Smooth muscle cell (in vitro differentiated cells): ENCODE results near the gene SLC22A17. TPM values are rescaled to one million over a fixed set of nuclear protein-coding genes. Genes with fewer than 3 reads are reported as not detected.

ENCODE experiments used
- DNase-seq: peaks from one replicate; lab custom pipeline; 2025; ENCODE audit not compliant: unreplicated experiment; lab: John Stamatoyannopoulos, UW
- H2AFZ ChIP-seq: fragments of 200-600 bp; sonication (generic); 2 replicates; pipeline ENCODE4 v1.6.0; 2016; ENCODE audit warnings: antibody characterized with exemption, low read depth, mild to moderate bottlenecking
- H3F3A ChIP-seq: fragments of 200-600 bp; sonication (generic); 2 replicates; pipeline ENCODE4 v1.6.0; 2017; ENCODE audit warnings: antibody characterized with exemption, low read depth
- H3K27ac ChIP-seq: fragments of 200-600 bp; sonication (generic); 2 replicates; pipeline ENCODE4 v1.5.1; 2016; ENCODE audit warnings: low read depth, mild to moderate bottlenecking
- H3K27me3 ChIP-seq: fragments of 200-600 bp; sonication (generic); 2 replicates; pipeline ENCODE4 v1.6.1; 2016; ENCODE audit warnings: low read depth, mild to moderate bottlenecking
- H3K36me3 ChIP-seq: fragments of 200-600 bp; sonication (generic); 2 replicates; pipeline ENCODE4 v1.5.1; 2016; ENCODE audit warnings: low read depth
- H3K4me1 ChIP-seq: fragments of 200-600 bp; sonication (generic); 2 replicates; pipeline ENCODE4 v1.5.1; 2016; ENCODE audit warnings: low read depth
- H3K4me2 ChIP-seq: fragments of 200-600 bp; sonication (generic); 2 replicates; pipeline ENCODE4 v1.6.0; 2016; ENCODE audit warnings: mild to moderate bottlenecking
- H3K4me3 ChIP-seq: fragments of 200-600 bp; sonication (generic); 2 replicates; pipeline ENCODE4 v1.5.1; 2016; ENCODE audit warnings: mild to moderate bottlenecking
- H3K79me2 ChIP-seq: fragments of 200-600 bp; sonication (generic); 2 replicates; pipeline ENCODE4 v1.6.0; 2016; ENCODE audit warnings: low read depth, mild to moderate bottlenecking
- H3K9ac ChIP-seq: fragments of 200-600 bp; sonication (generic); 2 replicates; pipeline ENCODE4 v1.6.0; 2016; ENCODE audit warnings: low read depth
- H3K9me3 ChIP-seq: fragments of 200-600 bp; sonication (generic); replicated peaks from 2 replicates; pipeline ENCODE4 v1.5.1; 2016; ENCODE audit warnings: low read depth
- H4K20me1 ChIP-seq: fragments of 200-600 bp; sonication (generic); 2 replicates; pipeline ENCODE4 v1.6.0; 2016; ENCODE audit warnings: low read depth
- CTCF ChIP-seq: fragments of 200-600 bp; sonication (generic); IDR thresholded peaks from 2 replicates; pipeline ENCODE4 v1.5.1; 2017; ENCODE audit warnings: borderline replicate concordance, mild to moderate bottlenecking, antibody characterized with exemption; ENCODE audit not compliant: insufficient read depth, poor library complexity, severe bottlenecking
- WGBS: methylation state at CpG from one replicate; pipeline ENCODE4 v1.1.7; 2016; ENCODE audit warnings: low lambda C conversion rate; 5-methylcytosine and 5-hydroxymethylcytosine counted together
- polyA plus RNA-seq: library from polyadenylated mRNA; unstranded; fragments of >200 nt; fragmentation: Nextera tagmentation; extraction: Ambion mirVana; gene quantifications from 2 replicates; pipeline ENCODE4 v1.2.1, GENCODE V29; 2016
- total RNA-seq: library from RNA; depleted of rRNA; stranded (reverse); fragments of >200 nt; gene quantifications from 2 replicates; pipeline ENCODE4 v1.2.3, GENCODE V29; 2014

The SLC22A17 gene
- total and polyA plus RNA-seq, 2 experiments from 2014 or later = 81.0 to 127 TPM

GRCh38 chr14:23355871-23356435, 3.3 kb upstream of the SLC22A17 start:
- H3K9me3 ChIP-seq = no peaks in the 10 kb centered on the region
- peaks cover 3% of the 10 kb centered on the region for H3K79me2 ChIP-seq
- H3K9ac ChIP-seq = no peak overlapping the region
- H3F3A ChIP-seq = peaks cover 43% of the 10 kb centered on the region
- peak overlapping the region; percentile 12 for H3K27ac ChIP-seq
- TF ChIP-seq CTCF = no peak
- H2AFZ ChIP-seq = no peak overlapping the region
- H3K4me2 ChIP-seq = no peak overlapping the region
- no peak for DNase-seq
- no peak overlapping the region for H3K4me3 ChIP-seq
- peaks cover 21% of the 10 kb centered on the region for H4K20me1 ChIP-seq
- peaks cover 4% of the 10 kb centered on the region for H3K4me1 ChIP-seq
- H3K36me3 ChIP-seq = no peaks in the 10 kb centered on the region
- 98% methylated on average over 6 of the region's 6 CpGs for WGBS
- no peaks in the 10 kb centered on the region for H3K27me3 ChIP-seq

- no peaks in the 10 kb centered on the region for H3K27me3 ChIP-seq
- H3K4me1 ChIP-seq = peaks cover 4% of the 10 kb centered on the region
- TF ChIP-seq CTCF = no peak
- 84% methylated on average over 6 of the region's 6 CpGs for WGBS
- H3K4me2 ChIP-seq = no peak overlapping the region
- peaks cover 11% of the 10 kb centered on the region for H4K20me1 ChIP-seq
- H3K79me2 ChIP-seq = no peaks in the 10 kb centered on the region
- no peak for DNase-seq
- H3K36me3 ChIP-seq = no peaks in the 10 kb centered on the region
- no peak overlapping the region for H3K9ac ChIP-seq
- peaks cover 42% of the 10 kb centered on the region for H3F3A ChIP-seq
- no peaks in the 10 kb centered on the region for H3K9me3 ChIP-seq
- H3K4me3 ChIP-seq = no peak overlapping the region
- H2AFZ ChIP-seq = no peak overlapping the region
- H3K27ac ChIP-seq = peak overlapping the region; percentile 12
Measured at GRCh38 chr14:23354990-23355389, 2.3 kb upstream of the SLC22A17 start.

- no peaks in the 10 kb centered on the region for H3K27me3 ChIP-seq
- H3K36me3 ChIP-seq = no peaks in the 10 kb centered on the region
- peak overlapping the region; percentile 91 for H3K4me3 ChIP-seq
- DNase-seq = no peak
- 85% methylated on average over 5 of the region's 5 CpGs for WGBS
- H3F3A ChIP-seq = peaks cover 36% of the 10 kb centered on the region
- H3K9ac ChIP-seq = no peak overlapping the region
- no peak overlapping the region for H2AFZ ChIP-seq
- no peak for TF ChIP-seq CTCF
- no peaks in the 10 kb centered on the region for H3K79me2 ChIP-seq
- peaks cover 4% of the 10 kb centered on the region for H3K4me1 ChIP-seq
- H3K9me3 ChIP-seq = no peaks in the 10 kb centered on the region
- H4K20me1 ChIP-seq = peaks cover 6% of the 10 kb centered on the region
- H3K27ac ChIP-seq = peak overlapping the region; percentile 63
- peak overlapping the region; percentile 99 for H3K4me2 ChIP-seq
Measured at GRCh38 chr14:23353433-23353780, 720 bp upstream of the SLC22A17 start.
